HepG2 (cell line): ENCODE measurements around the gene COL27A1. TPM values are rescaled to one million over a fixed set of nuclear protein-coding genes. Genes with fewer than 3 reads are reported as not detected.
A peak's percentile ranks its signal among the peaks of the same experiment; 100 is the strongest.

ENCODE experiments used
- CHD2 ChIP-seq: IDR thresholded peaks from 2 replicates; pipeline ENCODE4 v1.6.1; 2011; ENCODE audit warnings: low read depth, low read length, improper control_type of control experiment
- HOXA3 ChIP-seq: sonication (generic); formaldehyde crosslinking; IDR thresholded peaks from 2 replicates; pipeline ENCODE4 v1.5.0; 2020; ENCODE audit warnings: missing genetic modification reagents
- HOXA7 ChIP-seq: sonication (generic); formaldehyde crosslinking; IDR thresholded peaks from 2 replicates; pipeline ENCODE4 v1.8.1; 2022; ENCODE audit warnings: mild to moderate bottlenecking, missing genetic modification reagents, moderate library complexity
- IRF9 ChIP-seq: sonication (generic); formaldehyde crosslinking; IDR thresholded peaks from 2 replicates; pipeline ENCODE4 v1.8.0; 2022; ENCODE audit warnings: missing genetic modification reagents, mild to moderate bottlenecking, borderline replicate concordance
- NBN ChIP-seq: fragments of 450-650 bp; conservative IDR thresholded peaks from 2 replicates; pipeline ENCODE4 v1.6.1; 2017
- NCOR1 ChIP-seq: fragments of 200-600 bp; sonication (generic); IDR thresholded peaks from 2 replicates; pipeline ENCODE4 v1.7.0; 2017; ENCODE audit warnings: antibody characterized with exemption, low read length, borderline replicate concordance
- SOX13 ChIP-seq, 3 experiments: fragments of 450-650 bp in 1 of 3; sonication (generic) in 1 of 3; formaldehyde crosslinking in 1 of 3; IDR thresholded peaks in 2 of 3; conservative IDR thresholded peaks in 1 of 3; 2 replicates each; pipeline versions ENCODE4 v1.5.0 to v1.6.1; 2016 to 2020; ENCODE audit warnings: antibody characterized with exemption in 1 of 3, mild to moderate bottlenecking in 1 of 3, missing compliant biosample characterization in 1 of 3, missing genetic modification reagents in 1 of 3, moderate library complexity in 1 of 3
- SP140L ChIP-seq: sonication (generic); formaldehyde crosslinking; IDR thresholded peaks from 2 replicates; pipeline ENCODE4 v1.4.0; 2020; ENCODE audit warnings: missing genetic modification reagents, borderline replicate concordance
- TAF1 ChIP-seq: sonication (generic); formaldehyde crosslinking; IDR thresholded peaks from 2 replicates; pipeline ENCODE4 v1.4.0; 2020; ENCODE audit warnings: missing genetic modification reagents
- THYN1 ChIP-seq: sonication (generic); formaldehyde crosslinking; IDR thresholded peaks from 2 replicates; pipeline ENCODE4 v1.8.1; 2023; ENCODE audit warnings: low read depth, mild to moderate bottlenecking, moderate library complexity, missing genetic modification reagents, borderline replicate concordance
- TRIM24 ChIP-seq: sonication (generic); formaldehyde crosslinking; IDR thresholded peaks from 2 replicates; pipeline ENCODE4 v1.8.0; 2022; ENCODE audit warnings: mild to moderate bottlenecking, missing genetic modification reagents
- ZFAT ChIP-seq: sonication (generic); formaldehyde crosslinking; conservative IDR thresholded peaks from 2 replicates; pipeline ENCODE4 v1.8.1; 2023; ENCODE audit warnings: missing genetic modification reagents, inconsistent platforms
- ZNF224 ChIP-seq: sonication (generic); formaldehyde crosslinking; IDR thresholded peaks from 2 replicates; pipeline ENCODE4 v1.5.0; 2020; ENCODE audit warnings: mild to moderate bottlenecking, missing genetic modification reagents
- ZNF496 ChIP-seq: sonication (generic); formaldehyde crosslinking; IDR thresholded peaks from 2 replicates; pipeline ENCODE4 v1.8.1; 2023; ENCODE audit warnings: mild to moderate bottlenecking, moderate library complexity, missing genetic modification reagents; ENCODE audit not compliant: insufficient replicate concordance
- ZNF557 ChIP-seq: sonication (generic); formaldehyde crosslinking; IDR thresholded peaks from 2 replicates; pipeline ENCODE4 v1.4.0; 2020; ENCODE audit warnings: missing genetic modification reagents
- polyA plus RNA-seq, 8 experiments: library from polyadenylated mRNA; depleted of rRNA in 3 of 8; stranded (reverse) in 7 of 8; unstranded in 1 of 8; fragments of >200 nt; fragmentation: Illumina TruSeq in 4 of 8; extraction: Trizol in 4 of 8; gene quantifications; 2 replicates each; pipeline versions ENCODE4 v1.2.1 to v1.2.3, GENCODE V29; 2011 to 2016; ENCODE audit warnings: low read depth in 4 of 8, missing spikeins in 1 of 8, mixed read lengths in 1 of 8; ENCODE audit not compliant: insufficient read depth in 1 of 8
- total RNA-seq, 5 experiments: library from RNA; depleted of rRNA; stranded (reverse); fragments of >200 nt; fragmentation: Illumina TruSeq; extraction: Trizol; gene quantifications; 2 replicates each; pipeline ENCODE4 v1.2.3, GENCODE V29; 2016; ENCODE audit warnings: low read depth in 1 of 5
- TF ChIP-seq, protein P1 (sequence below): sonication (generic); formaldehyde crosslinking; IDR thresholded peaks from 2 replicates; pipeline ENCODE4 v1.9.0; 2021; ENCODE audit warnings: missing genetic modification reagents, borderline replicate concordance
- TF ChIP-seq, protein P2 (sequence below): sonication (generic); formaldehyde crosslinking; IDR thresholded peaks from 2 replicates; pipeline ENCODE4 v1.4.0; 2020; ENCODE audit warnings: mild to moderate bottlenecking, missing genetic modification reagents, borderline replicate concordance
- TF ChIP-seq, protein P3 (sequence below): IDR thresholded peaks from 2 replicates; pipeline ENCODE4 v1.6.1; 2016; ENCODE audit warnings: control low read depth
- TF ChIP-seq, protein P4 (sequence below): sonication (generic); formaldehyde crosslinking; IDR thresholded peaks from 2 replicates; pipeline ENCODE4 v1.4.0; 2020; ENCODE audit warnings: missing genetic modification reagents

Gene COL27A1
- total and polyA plus RNA-seq, 2 of the 13 experiments (the other 11 are each of a cell fraction or from before 2014, with no cell fraction given) = 71.3 to 89.1 TPM

DNA sequence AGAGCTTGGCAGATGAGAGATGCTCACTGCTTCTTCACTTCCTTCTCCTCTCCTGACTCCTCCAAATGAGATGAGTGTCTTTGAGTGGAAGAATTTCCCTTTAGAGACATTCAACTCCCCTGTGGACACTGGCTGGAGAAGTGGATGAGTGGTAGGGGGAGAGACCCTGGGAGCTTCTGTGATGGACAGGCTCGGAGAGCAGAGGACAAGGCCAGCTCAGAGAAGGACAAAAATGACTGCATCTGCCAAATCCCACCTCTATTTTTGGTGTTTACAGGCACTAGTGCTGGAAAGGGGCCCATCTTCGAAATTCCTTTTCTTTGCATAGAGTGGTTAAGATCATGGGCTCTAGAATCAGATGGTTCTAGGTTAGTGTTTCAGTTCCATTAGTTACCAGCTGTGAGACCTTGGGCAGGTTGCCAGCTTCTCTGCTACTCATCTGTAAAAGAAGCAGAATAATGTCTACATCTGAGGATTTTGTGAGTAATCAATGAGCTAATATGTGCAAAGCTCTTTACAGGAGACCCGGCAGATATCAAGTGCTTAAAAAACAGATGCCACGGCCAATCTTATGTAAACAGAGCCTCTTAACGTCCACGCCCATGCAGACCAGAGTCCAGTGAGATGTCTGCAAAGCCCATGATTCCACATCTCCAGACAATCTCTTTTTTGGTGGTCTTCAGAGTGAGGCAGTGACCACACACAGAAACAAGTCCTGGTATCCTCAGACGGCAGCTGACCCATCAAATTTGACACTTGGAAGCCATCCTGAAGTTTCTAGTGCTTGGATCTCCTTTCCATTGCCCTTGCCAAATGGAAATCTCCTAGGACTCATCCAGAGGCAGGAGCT, 13.6 kb upstream of the COL27A1 start (continued):
- TF ChIP-seq TAF1 (CRISPR knock-in tag) (no peak), ZNF224 (no peak), IRF9 (CRISPR knock-in tag) (no peak), ZNF496 (CRISPR knock-in tag) (no peak), SP140L (no peak), SOX13 (IDR thresholded peaks at IDR 0.05) (no peak), SOX13 (CRISPR knock-in tag; conservative IDR thresholded peaks at IDR 0.05 in 1 of 2, IDR thresholded peaks at IDR 0.05 in 1 of 2) (peak in 1 of 2 experiments; percentile 33; a peak in 1 of 4 replicates), NBN (no peak), TRIM24 (no peak), HOXA3 (CRISPR knock-in tag) (peak; percentile 27; the same call in 1 of the 2 replicates), HOXA7 (CRISPR knock-in tag) (no peak), THYN1 (CRISPR knock-in tag) (no peak), ZFAT (no peak), CHD2 (no peak), NCOR1 (peak; percentile 41; the same call in 1 of the 2 replicates), ZNF557 (CRISPR knock-in tag) (no peak)
- TF ChIP-seq, protein P1, sequence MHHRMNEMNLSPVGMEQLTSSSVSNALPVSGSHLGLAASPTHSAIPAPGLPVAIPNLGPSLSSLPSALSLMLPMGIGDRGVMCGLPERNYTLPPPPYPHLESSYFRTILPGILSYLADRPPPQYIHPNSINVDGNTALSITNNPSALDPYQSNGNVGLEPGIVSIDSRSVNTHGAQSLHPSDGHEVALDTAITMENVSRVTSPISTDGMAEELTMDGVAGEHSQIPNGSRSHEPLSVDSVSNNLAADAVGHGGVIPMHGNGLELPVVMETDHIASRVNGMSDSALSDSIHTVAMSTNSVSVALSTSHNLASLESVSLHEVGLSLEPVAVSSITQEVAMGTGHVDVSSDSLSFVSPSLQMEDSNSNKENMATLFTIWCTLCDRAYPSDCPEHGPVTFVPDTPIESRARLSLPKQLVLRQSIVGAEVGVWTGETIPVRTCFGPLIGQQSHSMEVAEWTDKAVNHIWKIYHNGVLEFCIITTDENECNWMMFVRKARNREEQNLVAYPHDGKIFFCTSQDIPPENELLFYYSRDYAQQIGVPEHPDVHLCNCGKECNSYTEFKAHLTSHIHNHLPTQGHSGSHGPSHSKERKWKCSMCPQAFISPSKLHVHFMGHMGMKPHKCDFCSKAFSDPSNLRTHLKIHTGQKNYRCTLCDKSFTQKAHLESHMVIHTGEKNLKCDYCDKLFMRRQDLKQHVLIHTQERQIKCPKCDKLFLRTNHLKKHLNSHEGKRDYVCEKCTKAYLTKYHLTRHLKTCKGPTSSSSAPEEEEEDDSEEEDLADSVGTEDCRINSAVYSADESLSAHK (CRISPR knock-in tag) = no peak
- TF ChIP-seq, protein P2, sequence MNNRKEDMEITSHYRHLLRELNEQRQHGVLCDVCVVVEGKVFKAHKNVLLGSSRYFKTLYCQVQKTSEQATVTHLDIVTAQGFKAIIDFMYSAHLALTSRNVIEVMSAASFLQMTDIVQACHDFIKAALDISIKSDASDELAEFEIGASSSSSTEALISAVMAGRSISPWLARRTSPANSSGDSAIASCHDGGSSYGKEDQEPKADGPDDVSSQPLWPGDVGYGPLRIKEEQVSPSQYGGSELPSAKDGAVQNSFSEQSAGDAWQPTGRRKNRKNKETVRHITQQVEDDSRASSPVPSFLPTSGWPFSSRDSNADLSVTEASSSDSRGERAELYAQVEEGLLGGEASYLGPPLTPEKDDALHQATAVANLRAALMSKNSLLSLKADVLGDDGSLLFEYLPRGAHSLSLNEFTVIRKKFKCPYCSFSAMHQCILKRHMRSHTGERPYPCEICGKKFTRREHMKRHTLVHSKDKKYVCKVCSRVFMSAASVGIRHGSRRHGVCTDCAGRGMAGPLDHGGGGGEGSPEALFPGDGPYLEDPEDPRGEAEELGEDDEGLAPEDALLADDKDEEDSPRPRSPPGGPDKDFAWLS (CRISPR knock-in tag) = no peak
- TF ChIP-seq, protein P3, sequence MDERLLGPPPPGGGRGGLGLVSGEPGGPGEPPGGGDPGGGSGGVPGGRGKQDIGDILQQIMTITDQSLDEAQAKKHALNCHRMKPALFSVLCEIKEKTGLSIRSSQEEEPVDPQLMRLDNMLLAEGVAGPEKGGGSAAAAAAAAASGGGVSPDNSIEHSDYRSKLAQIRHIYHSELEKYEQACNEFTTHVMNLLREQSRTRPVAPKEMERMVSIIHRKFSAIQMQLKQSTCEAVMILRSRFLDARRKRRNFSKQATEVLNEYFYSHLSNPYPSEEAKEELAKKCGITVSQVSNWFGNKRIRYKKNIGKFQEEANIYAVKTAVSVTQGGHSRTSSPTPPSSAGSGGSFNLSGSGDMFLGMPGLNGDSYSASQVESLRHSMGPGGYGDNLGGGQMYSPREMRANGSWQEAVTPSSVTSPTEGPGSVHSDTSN (CRISPR knock-in tag) = no peak
- TF ChIP-seq, protein P4, sequence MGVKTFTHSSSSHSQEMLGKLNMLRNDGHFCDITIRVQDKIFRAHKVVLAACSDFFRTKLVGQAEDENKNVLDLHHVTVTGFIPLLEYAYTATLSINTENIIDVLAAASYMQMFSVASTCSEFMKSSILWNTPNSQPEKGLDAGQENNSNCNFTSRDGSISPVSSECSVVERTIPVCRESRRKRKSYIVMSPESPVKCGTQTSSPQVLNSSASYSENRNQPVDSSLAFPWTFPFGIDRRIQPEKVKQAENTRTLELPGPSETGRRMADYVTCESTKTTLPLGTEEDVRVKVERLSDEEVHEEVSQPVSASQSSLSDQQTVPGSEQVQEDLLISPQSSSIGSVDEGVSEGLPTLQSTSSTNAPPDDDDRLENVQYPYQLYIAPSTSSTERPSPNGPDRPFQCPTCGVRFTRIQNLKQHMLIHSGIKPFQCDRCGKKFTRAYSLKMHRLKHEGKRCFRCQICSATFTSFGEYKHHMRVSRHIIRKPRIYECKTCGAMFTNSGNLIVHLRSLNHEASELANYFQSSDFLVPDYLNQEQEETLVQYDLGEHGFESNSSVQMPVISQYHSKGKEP (CRISPR knock-in tag) = no peak
